IPS-18a (cell line): ENCODE data around the gene PEAR1.

Experiments
- H3K27ac ChIP-seq: one replicate; pipeline ENCODE4 v1.5.1; 2013; ENCODE audit warnings: low read length
- H3K27me3 ChIP-seq: one replicate; pipeline ENCODE4 v1.6.1; 2013; ENCODE audit warnings: mild to moderate bottlenecking, low read length; ENCODE audit not compliant: control insufficient read depth, insufficient read depth
- H3K36me3 ChIP-seq: one replicate; pipeline ENCODE4 v1.6.1; 2013; ENCODE audit warnings: low read depth, low read length; ENCODE audit not compliant: control insufficient read depth
- H3K4me1 ChIP-seq: one replicate; pipeline ENCODE4 v1.6.1; 2013; ENCODE audit warnings: low read depth, low read length; ENCODE audit not compliant: control insufficient read depth
- H3K4me3 ChIP-seq: one replicate; pipeline ENCODE4 v1.5.1; 2013; ENCODE audit warnings: low read length
- H3K9ac ChIP-seq: one replicate; pipeline ENCODE4 v1.6.1; 2013; ENCODE audit warnings: mild to moderate bottlenecking, low read length, moderate library complexity
- H3K9me3 ChIP-seq: one replicate; pipeline ENCODE4 v1.6.1; 2013; ENCODE audit warnings: low read depth, low read length; ENCODE audit not compliant: control insufficient read depth

Gene PEAR1

GRCh38 chr1:156886583-156887281, 6.8 kb upstream of the PEAR1 start:
- Histone ChIP-seq H3K27ac (no peak overlapping the region), H3K9me3 (no peaks in the 10 kb centered on the region), H3K4me1 (peaks cover 18% of the 10 kb centered on the region), H3K4me3 (no peak overlapping the region), H3K9ac (no peak overlapping the region), H3K36me3 (no peaks in the 10 kb centered on the region), H3K27me3 (peaks cover 55% of the 10 kb centered on the region)

DNA sequence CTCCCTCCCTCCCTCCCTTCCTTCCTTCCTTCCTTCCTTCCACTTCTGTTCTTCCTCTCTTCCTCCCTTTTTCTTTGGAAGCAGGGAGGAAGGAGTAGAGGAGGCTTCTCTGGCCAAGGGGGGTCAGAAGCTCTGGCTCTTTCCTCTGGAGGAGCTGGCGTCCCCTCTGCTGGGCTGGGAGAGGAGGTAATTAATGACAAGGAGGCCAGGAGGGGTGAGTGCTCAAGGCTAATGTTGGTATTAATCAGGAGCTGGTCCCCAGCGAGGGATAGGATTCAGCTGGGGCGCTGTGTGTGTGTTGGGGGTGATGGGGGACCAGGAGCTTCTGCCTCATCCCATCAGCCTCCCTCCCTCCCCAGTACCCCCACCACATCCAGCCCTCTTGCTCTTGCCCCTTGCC, 6.2 kb upstream of the PEAR1 start:
- Histone ChIP-seq H3K4me1 (peaks cover 18% of the 10 kb centered on the region), H3K9ac (no peak overlapping the region), H3K4me3 (no peak overlapping the region), H3K36me3 (no peaks in the 10 kb centered on the region), H3K27ac (no peak overlapping the region), H3K27me3 (peaks cover 60% of the 10 kb centered on the region), H3K9me3 (no peaks in the 10 kb centered on the region)

GRCh38 chr1:156887734-156888133, 5.8 kb upstream of the PEAR1 start:
- Histone ChIP-seq H3K36me3 (no peaks in the 10 kb centered on the region), H3K27me3 (peaks cover 60% of the 10 kb centered on the region), H3K4me3 (no peak overlapping the region), H3K9me3 (no peaks in the 10 kb centered on the region), H3K4me1 (peaks cover 18% of the 10 kb centered on the region), H3K9ac (no peak overlapping the region), H3K27ac (no peak overlapping the region)

DNA sequence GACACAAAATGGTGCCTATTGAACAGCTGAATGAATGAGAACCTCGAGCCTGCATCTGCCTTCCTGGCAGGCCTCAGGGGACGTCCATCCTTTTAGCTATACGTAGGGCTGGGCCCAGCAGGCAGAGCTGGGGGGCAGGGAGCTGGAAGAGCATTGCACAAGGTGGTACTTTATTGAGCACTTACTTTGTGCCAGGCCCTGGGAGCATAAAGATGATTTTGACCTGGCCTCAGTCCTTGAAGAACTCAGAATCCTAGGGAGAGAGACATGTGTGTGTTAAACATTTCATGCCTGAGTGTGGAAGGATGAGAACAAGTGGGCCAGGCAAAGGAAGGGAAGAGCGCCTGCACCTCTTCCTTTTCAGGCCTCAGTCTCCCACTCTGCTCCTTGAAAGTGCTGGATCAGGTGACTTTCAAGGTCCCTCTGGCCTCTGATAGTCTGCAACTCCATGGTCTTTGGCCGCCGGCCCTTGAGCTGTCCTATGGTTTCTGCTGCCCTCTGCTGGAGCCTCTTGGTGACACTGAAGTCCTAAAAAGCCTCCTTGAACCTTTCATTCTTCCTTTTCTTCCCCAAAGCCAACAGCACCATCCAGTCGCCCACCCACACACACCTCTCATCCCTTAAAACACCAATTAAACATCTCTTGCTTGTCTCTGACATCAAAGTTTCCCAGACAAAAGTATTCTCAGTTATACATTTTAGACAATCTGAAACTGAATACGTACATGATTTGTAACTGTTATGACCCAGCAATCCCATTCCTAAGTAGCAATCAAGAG, 3.5 kb upstream of the PEAR1 start:
- Histone ChIP-seq H3K27ac (no peak overlapping the region), H3K4me3 (no peak overlapping the region), H3K27me3 (peaks cover 68% of the 10 kb centered on the region), H3K4me1 (peaks cover 14% of the 10 kb centered on the region), H3K36me3 (no peaks in the 10 kb centered on the region), H3K9me3 (no peaks in the 10 kb centered on the region), H3K9ac (no peak overlapping the region)

DNA sequence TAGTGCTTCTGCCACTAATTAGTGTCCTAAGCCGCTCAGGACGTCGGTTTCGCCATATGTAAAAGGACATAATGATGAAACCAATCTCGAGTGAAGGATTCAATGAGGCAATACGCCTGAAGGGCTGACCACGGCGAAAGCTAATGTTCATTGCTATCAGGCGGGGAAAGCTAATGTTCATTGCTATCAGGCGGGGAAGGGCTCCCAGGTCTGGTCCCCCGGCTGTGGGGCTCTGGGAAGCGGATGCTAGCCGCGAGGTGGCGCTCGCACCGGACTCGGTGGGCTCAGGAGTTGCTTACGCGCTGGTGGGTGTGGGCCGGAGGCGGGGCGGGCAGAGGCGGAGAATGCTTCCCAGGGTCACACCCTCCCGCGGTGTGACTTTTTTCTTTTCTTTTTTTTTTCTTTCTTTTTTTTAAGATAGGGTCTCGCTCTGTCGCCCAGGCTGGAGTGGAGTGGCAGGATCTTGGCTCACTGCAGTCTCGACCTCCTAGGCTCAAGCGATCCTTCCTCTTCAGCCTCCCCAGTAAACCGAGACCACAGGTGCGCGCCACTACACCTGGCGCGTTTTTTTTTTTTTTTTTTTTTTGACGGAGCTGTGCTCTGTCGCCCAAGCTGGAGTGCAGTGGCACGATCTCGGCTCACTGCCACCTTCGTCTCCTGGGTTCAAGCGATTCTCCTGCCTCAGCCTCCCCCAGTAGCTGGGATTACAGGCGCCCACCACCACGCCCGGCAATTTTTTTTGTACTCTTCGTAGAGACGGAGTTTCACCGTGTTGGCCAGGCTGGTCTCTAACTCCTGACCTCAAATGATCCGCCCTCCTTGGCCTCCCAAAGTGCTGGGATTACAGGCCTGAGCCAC, 1.1 kb upstream of the PEAR1 start:
- no peak overlapping the region for H3K9ac ChIP-seq
- peak overlapping the region; percentile 35 for H3K4me3 ChIP-seq
- H3K27ac ChIP-seq, result no peak overlapping the region
- H3K27me3 ChIP-seq, result peaks cover 53% of the 10 kb centered on the region
- H3K4me1 ChIP-seq, result peaks cover 7% of the 10 kb centered on the region
- H3K36me3 ChIP-seq, result no peaks in the 10 kb centered on the region
- no peaks in the 10 kb centered on the region for H3K9me3 ChIP-seq

GRCh38 chr1:156894001-156894400, 483 bp downstream of the PEAR1 start:
- no peak overlapping the region for H3K9ac ChIP-seq
- H3K9me3 ChIP-seq, result no peaks in the 10 kb centered on the region
- H3K4me3 ChIP-seq, result peak overlapping the region; percentile 22
- H3K36me3 ChIP-seq, result no peaks in the 10 kb centered on the region
- peaks cover 53% of the 10 kb centered on the region for H3K27me3 ChIP-seq
- no peak overlapping the region for H3K27ac ChIP-seq
- H3K4me1 ChIP-seq, result no peaks in the 10 kb centered on the region

DNA sequence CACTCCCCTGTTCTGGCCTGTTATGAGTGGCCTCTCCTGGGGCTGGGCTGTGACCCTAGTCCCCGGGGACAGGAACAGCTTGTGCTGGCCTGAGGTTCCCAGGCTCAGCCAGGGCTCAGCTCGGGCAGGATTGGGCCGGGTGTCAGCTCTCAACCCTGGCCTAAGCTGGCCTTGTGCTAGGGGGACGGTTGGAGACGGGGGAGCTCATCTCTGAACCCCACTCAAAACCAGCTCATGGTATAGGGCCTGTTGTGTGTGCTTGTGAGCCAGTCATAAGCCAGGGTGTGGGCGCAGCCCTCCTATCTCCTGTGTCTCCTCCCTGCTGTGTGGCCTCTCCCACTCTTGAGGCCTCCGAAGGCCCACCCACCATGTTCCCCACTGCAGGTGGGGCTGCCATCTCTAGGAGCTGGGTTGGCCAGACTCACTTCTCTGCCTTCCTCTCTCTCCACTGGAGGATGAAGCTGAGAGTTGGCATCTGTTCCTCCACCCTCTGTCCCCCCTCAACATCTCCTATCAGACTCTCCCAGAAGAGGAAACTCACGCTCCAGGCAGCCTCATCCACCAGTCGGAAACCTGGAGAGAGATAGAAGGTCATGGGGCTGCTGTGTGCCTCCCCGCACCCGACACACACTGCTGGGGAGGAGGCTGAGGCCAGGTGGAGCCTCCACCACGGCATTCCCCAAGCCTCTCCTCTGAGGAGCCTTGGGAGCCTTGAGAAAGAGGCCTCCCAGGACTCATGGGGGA, 1.4 kb downstream of the PEAR1 start:
- no peaks in the 10 kb centered on the region for H3K9me3 ChIP-seq
- H3K9ac ChIP-seq, result no peak overlapping the region
- no peaks in the 10 kb centered on the region for H3K4me1 ChIP-seq
- H3K36me3 ChIP-seq, result no peaks in the 10 kb centered on the region
- no peak overlapping the region for H3K27ac ChIP-seq
- H3K27me3 ChIP-seq, result peaks cover 53% of the 10 kb centered on the region
- H3K4me3 ChIP-seq, result no peak overlapping the region

GRCh38 chr1:156895455-156895812, 1.9 kb downstream of the PEAR1 start:
- Histone ChIP-seq H3K4me3 (no peak overlapping the region), H3K9me3 (no peaks in the 10 kb centered on the region)

DNA sequence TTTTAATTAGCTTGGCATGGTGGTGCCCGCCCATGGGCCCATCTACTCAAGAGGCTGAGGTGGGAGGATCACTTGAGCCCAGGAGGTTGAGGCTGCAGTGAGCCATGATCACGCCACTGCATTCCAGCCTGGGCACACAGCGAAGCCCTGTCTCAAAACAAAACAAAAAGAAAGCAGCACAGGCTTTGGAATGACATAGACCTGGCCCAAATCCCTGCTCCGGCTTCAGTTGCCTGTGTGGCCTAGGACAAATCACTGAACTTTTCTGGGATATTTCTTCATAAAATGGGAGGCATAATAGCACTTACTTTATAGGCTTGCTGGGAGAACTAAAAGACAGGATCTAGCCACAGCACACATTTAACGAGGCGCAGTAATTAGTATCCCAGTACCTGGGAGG, 2.4 kb downstream of the PEAR1 start:
- Histone ChIP-seq H3K4me1 (no peaks in the 10 kb centered on the region), H3K4me3 (no peak overlapping the region), H3K9ac (no peak overlapping the region), H3K27ac (no peak overlapping the region), H3K9me3 (no peaks in the 10 kb centered on the region), H3K27me3 (peaks cover 45% of the 10 kb centered on the region), H3K36me3 (no peaks in the 10 kb centered on the region)

More at GRCh38 chr1:156895455-156895812, 1.9 kb downstream of the PEAR1 start:
- Histone ChIP-seq H3K27me3 (peaks cover 50% of the 10 kb centered on the region), H3K4me1 (no peaks in the 10 kb centered on the region), H3K36me3 (no peaks in the 10 kb centered on the region), H3K9ac (no peak overlapping the region), H3K27ac (no peak overlapping the region)

DNA sequence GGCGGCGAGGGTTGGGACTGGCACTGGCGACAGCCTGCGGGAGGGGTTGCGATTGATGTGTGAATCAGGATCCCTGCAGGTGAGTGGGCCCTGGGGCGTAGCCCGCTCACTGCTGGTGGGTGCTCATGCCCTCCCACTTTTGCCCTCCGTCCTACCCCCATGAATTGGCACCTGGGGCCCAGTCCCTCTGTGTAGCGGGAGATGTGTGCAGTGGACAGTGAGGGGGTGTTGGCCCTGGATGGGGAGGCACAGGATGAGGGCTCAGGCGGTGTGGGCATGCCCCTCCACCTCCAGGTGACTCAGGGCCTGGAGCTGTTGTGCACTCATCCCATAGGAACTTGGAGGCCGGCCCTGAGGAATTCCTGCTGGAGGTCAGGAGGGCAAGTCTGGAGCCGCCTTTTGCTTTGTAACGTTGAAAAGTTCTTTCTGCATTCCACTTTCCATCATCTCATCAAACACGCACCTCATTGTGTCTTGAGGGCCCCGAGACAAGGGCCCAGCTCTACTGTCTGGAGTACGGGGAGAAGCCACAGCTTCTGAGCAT, 3.0 kb downstream of the PEAR1 start:
- Histone ChIP-seq H3K4me3 (no peak overlapping the region), H3K27me3 (peaks cover 39% of the 10 kb centered on the region), H3K27ac (no peak overlapping the region), H3K36me3 (no peaks in the 10 kb centered on the region), H3K4me1 (no peaks in the 10 kb centered on the region), H3K9me3 (no peaks in the 10 kb centered on the region), H3K9ac (no peak overlapping the region)
